CD4-positive, alpha-beta T cell treated with Interleukin-6 at 100 ng/mL for 8 hours (primary cell): ENCODE results near the gene KCNMA1.
"Not testable (repeated sequence)": the region's sequence is repeated elsewhere in the genome, so short reads cannot be mapped to it uniquely, and the experiment has no call there.

ENCODE experiments used
- DNase-seq: peaks from one replicate; pipeline ENCODE4 v3.0.0-alpha.2; 2020; ENCODE audit warnings: mixed read lengths, low spot score

KCNMA1 gene

GRCh38 chr10:77391605-77392235, 245.9 kb downstream of the KCNMA1 start:
- no peak for DNase-seq

- DNase-seq, result no peak
Observed at GRCh38 chr10:77390481-77390891, 247.1 kb downstream of the KCNMA1 start.

GRCh38 chr10:77388571-77389100, 249.0 kb downstream of the KCNMA1 start:
- no peak for DNase-seq

GRCh38 chr10:77387701-77388100, 249.9 kb downstream of the KCNMA1 start:
- DNase-seq, result not testable (repeated sequence)

- no peak for DNase-seq
Observed at GRCh38 chr10:77387247-77387646, 250.4 kb downstream of the KCNMA1 start.

- DNase-seq, result no peak
Observed at GRCh38 chr10:77386838-77387237, 250.8 kb downstream of the KCNMA1 start.

- no peak for DNase-seq
Observed at GRCh38 chr10:77386365-77386764, 251.2 kb downstream of the KCNMA1 start.

- DNase-seq, result no peak
Observed at GRCh38 chr10:77385315-77385714, 252.3 kb downstream of the KCNMA1 start.

- DNase-seq, result no peak
Observed at GRCh38 chr10:77383861-77384553, 253.6 kb downstream of the KCNMA1 start.

- DNase-seq, result no peak
Observed at GRCh38 chr10:77381750-77382149, 255.9 kb downstream of the KCNMA1 start.

- no peak for DNase-seq
Observed at GRCh38 chr10:77380723-77381122, 256.9 kb downstream of the KCNMA1 start.

- no peak for DNase-seq
Observed at GRCh38 chr10:77380191-77380590, 257.4 kb downstream of the KCNMA1 start.

GRCh38 chr10:77378366-77379349, 258.9 kb downstream of the KCNMA1 start:
- DNase-seq, result no peak

GRCh38 chr10:77377678-77378352, 259.8 kb downstream of the KCNMA1 start:
- DNase-seq, result no peak

- DNase-seq, result no peak
Observed at GRCh38 chr10:77377034-77377433, 260.6 kb downstream of the KCNMA1 start.

GRCh38 chr10:77374189-77374656, 263.4 kb downstream of the KCNMA1 start:
- no peak for DNase-seq

- no peak for DNase-seq
Observed at GRCh38 chr10:77371848-77372799, 265.5 kb downstream of the KCNMA1 start.

- no peak for DNase-seq
Observed at GRCh38 chr10:77371421-77371820, 266.2 kb downstream of the KCNMA1 start.

- no peak for DNase-seq
Observed at GRCh38 chr10:77368006-77368405, 269.6 kb downstream of the KCNMA1 start.

- DNase-seq, result no peak
Observed at GRCh38 chr10:77363210-77363609, 274.4 kb downstream of the KCNMA1 start.
